Ishikawa (cell line): ENCODE data around the gene DVL3.

Experiments used
- CEBPB ChIP-seq: IDR thresholded peaks from 2 replicates; pipeline ENCODE4 v1.6.1; 2012
- CREB1 ChIP-seq: IDR thresholded peaks from 2 replicates; pipeline ENCODE4 v1.6.1; 2012; ENCODE audit warnings: low read depth
- EGR1 ChIP-seq: IDR thresholded peaks from 2 replicates; pipeline ENCODE4 v1.6.1; 2012
- EP300 ChIP-seq: IDR thresholded peaks from 2 replicates; pipeline ENCODE4 v1.6.1; 2012; ENCODE audit warnings: borderline replicate concordance
- FOXM1 ChIP-seq: IDR thresholded peaks from 2 replicates; pipeline ENCODE4 v1.6.1; 2012; ENCODE audit warnings: low read depth, borderline replicate concordance
- MAX ChIP-seq: IDR thresholded peaks from 2 replicates; pipeline ENCODE4 v1.6.1; 2012
- NFIC ChIP-seq: IDR thresholded peaks from 2 replicates; pipeline ENCODE4 v1.6.1; 2012
- RAD21 ChIP-seq: IDR thresholded peaks from 2 replicates; pipeline ENCODE4 v1.6.1; 2012; ENCODE audit warnings: low read depth
- REST ChIP-seq: IDR thresholded peaks from 2 replicates; pipeline ENCODE4 v1.6.1; 2012; ENCODE audit warnings: low read depth, mild to moderate bottlenecking
- TAF1 ChIP-seq: IDR thresholded peaks from 2 replicates; pipeline ENCODE4 v1.6.1; 2012; ENCODE audit warnings: low read depth, mild to moderate bottlenecking
- TCF12 ChIP-seq: IDR thresholded peaks from 2 replicates; pipeline ENCODE4 v1.6.1; 2012; ENCODE audit warnings: low read depth
- USF1 ChIP-seq: IDR thresholded peaks from 2 replicates; pipeline ENCODE4 v1.6.1; 2012
- YY1 ChIP-seq: IDR thresholded peaks from 2 replicates; pipeline ENCODE4 v1.6.1; 2012; ENCODE audit warnings: low read depth
- ZBTB7A ChIP-seq: IDR thresholded peaks from 2 replicates; pipeline ENCODE4 v1.6.1; 2012; ENCODE audit warnings: low read depth

- TF ChIP-seq EP300 (no peak), MAX (no peak), REST (no peak), NFIC (no peak), YY1 (no peak), RAD21 (no peak), CEBPB (no peak), CREB1 (no peak), ZBTB7A (no peak), TAF1 (no peak), USF1 (no peak), FOXM1 (no peak), EGR1 (no peak), TCF12 (no peak)
Observed at GRCh38 chr3:184177331-184177731, 22.2 kb downstream of the DVL3 start.
